GM12875 (cell line): Measurements from ENCODE around the gene HOXB4.

Source experiments
- H3K4me3 ChIP-seq: one replicate; pipeline ENCODE4 v1.5.1; 2011; ENCODE audit warnings: low read depth, low read length, control low read depth
- CTCF ChIP-seq: IDR thresholded peaks from 2 replicates; pipeline ENCODE4 v1.5.1; 2011; ENCODE audit warnings: low read depth, mild to moderate bottlenecking, control low read depth, inconsistent platforms, low read length, moderate library complexity, borderline replicate concordance; ENCODE audit not compliant: insufficient read depth

The HOXB4 gene

GRCh38 chr17:48530887-48531272 lies 47.3 kb downstream of the HOXB4 start, which contains the start of gene HOXB1:
TSS of gene HOXB1 (minus strand) at chr17:48531011. CDS start at chr17:48530904, 107 bp downstream.
- no peak for TF ChIP-seq CTCF
- H3K4me3 ChIP-seq: no peak within 1 kb of the TSS

GRCh38 chr17:48530208-48530886 lies 47.8 kb downstream of the HOXB4 start:
- no peak overlapping the region for H3K4me3 ChIP-seq
- no peak for TF ChIP-seq CTCF

- TF ChIP-seq CTCF: no peak
- no peak overlapping the region for H3K4me3 ChIP-seq
Observed at GRCh38 chr17:48529683-48530009, 48.5 kb downstream of the HOXB4 start.

- H3K4me3 ChIP-seq: no peak overlapping the region
- no peak for TF ChIP-seq CTCF
Observed at GRCh38 chr17:48528936-48529682, 49.0 kb downstream of the HOXB4 start.

- TF ChIP-seq CTCF: no peak
- H3K4me3 ChIP-seq: no peak overlapping the region
Observed at GRCh38 chr17:48528153-48528935, 49.8 kb downstream of the HOXB4 start.

GRCh38 chr17:48527547-48527932 lies 50.6 kb downstream of the HOXB4 start:
- H3K4me3 ChIP-seq: no peak overlapping the region
- TF ChIP-seq CTCF: no peak
